ENCODE results near the gene STK32B.
"Not testable (repeated sequence)": the region's sequence is repeated elsewhere in the genome, so short reads cannot be mapped to it uniquely, and the experiment has no call there.

The STK32B gene

DNA sequence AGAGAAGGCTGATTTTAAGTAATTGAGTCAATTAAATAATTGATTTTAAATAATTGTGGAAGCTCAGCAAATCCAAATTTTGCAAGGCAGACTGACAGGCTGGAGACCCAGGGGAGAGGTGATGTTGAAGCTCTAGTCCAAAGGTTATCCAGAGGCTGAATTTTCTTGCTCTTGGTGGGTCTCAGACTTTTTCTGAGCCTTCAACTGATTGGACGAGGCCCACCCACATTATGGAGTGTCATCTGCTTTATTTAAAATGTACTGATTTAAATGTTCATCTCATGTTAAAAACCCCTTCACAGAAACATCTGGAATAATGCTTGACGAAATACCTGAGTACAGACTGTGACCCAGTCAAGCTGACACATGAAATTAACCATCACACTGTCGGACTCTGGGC is 20.4 kb upstream of the STK32B start:
- no peak for DNase-seq

DNA sequence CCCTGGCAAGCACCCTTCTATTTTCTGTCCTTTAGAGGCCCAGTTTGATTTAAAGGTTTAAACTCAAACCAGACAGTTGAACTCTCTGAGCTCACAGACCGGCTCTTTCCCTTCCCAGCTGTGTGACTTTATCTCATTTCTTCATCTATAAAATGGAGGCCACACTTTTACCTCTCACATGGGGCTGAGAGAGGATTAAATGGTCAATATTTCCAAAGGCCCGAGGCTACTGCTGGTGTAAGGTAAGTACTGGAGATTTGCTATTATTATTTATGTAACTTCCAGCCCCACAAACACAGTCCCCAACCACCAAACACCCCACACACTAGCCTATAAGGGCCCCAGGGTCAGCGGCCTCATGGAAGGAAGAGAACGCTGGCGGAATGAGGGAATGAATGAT is 18.5 kb upstream of the STK32B start:
- no peak for DNase-seq

DNA sequence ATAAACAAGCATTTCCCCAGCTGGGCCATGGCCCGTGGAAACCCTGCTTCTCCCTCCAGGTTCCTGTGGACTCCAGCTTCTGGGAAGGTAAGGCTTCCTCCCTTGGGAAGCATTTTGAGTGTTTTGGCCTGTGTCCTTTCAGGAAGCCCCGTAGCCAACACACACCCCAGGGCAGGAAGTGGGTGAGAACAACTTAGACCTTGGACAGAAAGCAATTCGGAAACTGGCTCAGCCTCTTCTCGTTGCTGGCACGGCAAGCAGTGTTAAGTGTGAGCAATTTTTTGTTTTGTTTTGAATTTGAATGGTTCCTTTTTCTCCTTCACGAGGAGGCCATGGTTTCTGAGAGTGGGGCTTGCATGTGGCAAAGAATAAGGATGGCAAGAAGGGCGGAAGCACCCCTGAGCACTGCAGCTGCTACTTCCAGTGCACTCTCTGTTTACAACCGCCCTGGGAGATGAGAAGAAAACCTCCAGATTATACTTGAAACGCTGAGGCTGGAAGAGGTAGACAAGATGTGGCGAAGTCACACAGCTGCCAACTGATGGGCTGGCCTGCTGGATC is 17.9 kb upstream of the STK32B start:
- no peak for DNase-seq

DNA sequence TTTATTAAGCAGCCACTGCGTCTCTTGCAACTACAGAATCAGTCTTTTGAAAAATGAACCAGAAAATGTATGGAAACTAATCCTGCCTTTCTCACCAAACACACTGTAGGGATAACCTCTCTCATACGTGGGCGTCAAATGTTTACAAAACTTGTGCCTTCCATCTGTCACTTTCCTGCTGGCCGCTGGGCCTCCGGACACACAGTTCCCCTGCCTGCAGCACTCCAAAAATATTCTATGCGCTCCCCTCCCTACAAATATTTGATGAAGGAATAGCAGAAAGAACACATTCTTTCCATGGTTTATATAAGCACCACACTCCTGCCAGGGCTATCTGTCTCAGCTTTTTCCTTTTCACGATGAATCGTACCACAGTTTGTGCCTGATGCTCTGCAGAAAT is 17.1 kb upstream of the STK32B start:
- DNase-seq, result no peak

DNA sequence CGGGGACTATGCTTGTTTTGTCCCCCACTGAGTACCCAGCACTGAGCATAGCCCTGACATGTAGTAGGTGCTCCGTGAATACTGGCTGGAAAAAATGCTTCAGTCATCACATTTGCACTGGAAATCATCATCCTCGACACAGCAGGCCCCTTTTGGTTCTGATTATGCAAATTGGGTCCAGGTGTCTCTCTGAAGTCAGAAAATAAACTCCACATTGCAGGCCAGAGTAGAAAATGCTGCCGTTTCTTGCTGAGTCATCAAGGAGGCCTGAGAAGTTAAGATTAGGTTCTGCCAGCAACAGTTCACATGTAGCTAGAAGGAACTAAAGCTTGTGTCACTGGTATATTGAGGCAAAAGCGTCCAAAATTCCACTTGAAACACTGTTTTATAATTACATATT is 15.0 kb upstream of the STK32B start:
- no peak for DNase-seq

DNA sequence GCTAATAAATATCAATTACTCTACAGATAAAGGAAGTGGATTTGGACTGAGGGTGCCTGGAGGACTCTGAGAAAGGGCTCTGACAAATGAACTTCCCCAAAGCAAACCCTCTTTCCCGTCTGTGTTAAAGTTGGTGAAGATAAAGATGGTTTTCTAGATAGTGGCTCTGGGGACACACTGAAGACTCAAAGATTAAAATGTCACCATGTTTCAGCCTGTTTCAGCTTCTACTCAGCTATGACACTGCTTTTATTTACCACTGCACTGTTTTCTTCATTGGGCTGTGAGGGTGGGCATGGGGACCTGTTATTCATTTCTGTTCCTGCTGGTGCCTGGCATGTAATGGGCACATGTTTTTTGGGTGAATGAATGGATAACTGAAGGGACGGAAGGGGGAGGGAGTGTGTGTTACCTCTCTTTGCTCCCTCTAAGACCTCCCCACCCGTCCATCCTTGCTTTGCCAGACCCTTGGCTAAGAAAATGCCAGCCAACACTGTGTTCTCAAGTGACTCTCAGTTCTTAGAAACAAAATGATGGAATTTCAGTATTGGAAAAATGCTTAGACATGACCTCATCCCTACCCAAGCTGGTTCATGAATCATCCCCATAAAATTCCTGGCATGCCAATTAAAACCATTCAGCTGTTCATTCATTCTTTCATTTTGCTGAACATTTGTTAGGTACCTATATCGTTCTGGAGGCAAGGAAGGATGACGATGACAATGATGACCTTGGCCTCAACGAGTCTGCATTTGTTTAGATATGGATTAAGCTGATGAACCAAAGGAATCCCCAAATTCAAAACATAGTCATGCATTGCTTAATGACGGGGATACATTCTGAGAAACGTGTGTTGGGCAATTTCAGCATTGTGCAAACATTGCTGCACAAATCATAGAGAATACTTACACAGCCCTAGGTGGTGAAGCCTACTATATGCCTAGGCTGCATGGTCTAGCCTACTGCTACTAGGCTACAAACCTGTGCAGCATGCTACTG is 13.4 kb upstream of the STK32B start:
- DNase-seq, result no peak

DNA sequence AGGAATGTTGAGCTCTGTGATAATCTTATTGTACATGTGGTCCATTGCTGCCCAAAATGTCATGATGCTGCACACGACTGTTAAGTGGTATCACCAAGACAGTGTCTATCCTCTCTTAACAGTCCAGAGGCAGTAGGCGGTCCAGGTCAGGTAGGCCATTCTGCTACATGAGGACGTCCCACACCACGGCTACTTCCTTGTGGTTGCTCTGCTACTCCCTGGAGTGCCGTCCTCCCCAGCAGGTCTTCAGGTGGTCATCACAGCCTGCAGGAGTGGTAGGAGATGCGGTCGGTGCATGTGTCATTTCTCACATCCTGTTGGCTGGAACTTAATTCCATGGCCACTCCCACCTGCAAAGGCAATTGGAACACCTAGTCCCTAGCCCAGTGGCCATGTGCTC is 11.5 kb upstream of the STK32B start:
- DNase-seq, result no peak

DNA sequence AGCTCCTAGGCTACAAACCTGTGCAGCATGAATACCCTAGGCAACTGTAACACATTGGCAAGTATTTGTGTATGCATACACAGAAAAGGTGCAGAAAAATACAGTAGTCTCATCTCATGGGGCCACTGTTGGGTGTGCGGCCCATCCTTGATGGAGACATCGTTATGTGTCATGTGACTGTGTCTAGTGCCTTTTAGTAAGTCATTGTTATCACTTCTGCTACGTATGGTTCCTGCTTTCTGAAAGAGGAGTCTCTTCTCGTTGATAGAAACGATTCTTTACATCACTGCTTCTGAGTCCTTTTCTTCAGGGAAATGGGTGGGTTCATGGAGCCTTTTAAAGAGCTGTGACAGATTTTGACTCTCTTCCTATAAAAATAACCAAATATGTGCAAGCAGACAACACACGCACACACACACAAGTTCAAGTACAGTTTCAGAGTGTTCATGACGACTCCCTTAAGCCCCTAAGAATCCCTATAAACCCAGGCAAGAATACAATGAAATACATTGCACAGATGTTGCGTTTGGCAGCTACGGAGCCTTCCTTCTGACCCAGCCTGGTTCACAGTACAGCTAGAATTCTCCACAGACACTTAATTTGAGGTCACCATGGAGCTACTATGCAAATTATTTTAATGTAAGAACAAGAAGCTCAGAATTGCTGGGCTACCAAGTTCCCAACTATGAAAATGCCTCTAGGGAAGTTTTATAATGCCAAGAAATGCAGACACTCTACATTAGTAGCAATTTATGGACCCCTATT is 10.2 kb upstream of the STK32B start:
- no peak for DNase-seq

DNA sequence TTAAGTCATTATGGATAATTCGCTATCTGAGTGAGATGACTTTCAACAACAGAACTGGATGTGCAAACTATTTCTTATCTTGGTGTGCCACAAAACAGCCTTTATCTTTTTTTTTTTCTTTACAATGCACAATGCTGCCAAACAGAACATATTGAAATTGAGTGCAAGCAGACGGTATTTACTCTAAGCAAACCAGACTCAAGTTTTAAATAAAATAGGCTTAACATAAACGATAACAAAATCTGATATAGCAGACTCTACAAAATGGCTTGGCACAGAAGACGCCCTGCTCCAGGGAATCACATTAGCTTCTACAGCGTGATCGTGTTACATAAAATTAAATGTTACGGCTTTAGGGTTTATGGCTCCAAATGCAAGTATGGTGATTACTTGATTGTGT is 9.6 kb upstream of the STK32B start:
- DNase-seq, result no peak

DNA sequence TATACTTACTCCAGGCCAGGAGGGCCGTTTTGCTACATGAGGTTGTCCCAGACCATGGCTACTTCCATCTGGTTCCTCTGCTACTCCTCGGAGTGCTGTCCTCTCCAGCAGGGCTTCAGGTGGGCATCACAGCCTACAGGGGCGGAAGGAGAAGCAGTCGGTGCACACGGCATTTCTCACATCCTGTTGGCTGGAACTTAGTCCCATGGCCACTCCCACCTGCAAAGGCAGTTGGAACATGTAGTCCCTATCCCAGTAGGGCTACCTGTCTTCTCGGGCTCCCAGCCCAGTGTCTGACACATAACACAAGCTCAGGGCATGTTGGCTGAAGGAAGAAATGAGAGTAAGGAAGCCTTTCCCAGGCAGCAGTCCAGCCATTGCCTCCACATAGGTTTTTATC is 7.7 kb upstream of the STK32B start:
- no peak for DNase-seq

DNA sequence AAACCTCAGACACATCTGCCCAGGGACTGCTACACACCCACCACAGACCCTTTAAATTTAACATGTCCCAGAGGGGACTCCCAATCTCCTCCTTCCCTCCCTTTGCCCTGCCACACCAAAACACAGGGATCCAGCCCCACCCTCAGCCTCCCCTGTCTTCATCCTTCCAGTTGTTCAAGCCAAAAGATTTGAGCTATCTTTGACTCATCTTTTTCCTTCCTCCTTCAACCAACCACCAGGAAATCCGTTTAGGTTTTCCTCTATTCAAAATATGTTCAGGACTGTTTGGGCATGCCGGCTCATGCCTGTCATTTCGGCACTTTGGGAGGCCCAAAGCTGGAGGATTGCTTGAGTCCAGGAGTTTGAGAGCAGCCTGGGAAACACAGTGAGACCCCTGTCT is 6.9 kb upstream of the STK32B start:
- no peak for DNase-seq

DNA sequence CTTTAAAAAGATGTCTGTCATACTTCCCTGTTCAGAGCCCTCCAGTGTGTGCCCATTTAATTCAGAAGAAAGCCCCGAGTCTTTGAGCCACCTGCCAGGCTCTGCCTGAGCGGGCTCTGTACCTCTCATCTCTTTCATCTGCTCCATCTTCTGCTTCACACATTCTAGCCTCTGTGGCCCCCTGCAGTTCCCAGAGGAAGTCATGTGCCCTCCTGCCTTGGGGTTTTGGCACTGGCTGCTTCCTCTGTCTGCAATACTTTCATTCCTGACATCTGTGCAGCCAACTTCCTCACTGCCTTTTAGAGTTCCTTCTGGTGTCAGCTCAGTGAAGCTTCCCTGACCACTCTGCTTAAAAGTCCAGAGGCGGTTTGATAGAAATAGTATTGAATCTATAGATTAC is 6.2 kb upstream of the STK32B start:
- DNase-seq, result no peak

DNA sequence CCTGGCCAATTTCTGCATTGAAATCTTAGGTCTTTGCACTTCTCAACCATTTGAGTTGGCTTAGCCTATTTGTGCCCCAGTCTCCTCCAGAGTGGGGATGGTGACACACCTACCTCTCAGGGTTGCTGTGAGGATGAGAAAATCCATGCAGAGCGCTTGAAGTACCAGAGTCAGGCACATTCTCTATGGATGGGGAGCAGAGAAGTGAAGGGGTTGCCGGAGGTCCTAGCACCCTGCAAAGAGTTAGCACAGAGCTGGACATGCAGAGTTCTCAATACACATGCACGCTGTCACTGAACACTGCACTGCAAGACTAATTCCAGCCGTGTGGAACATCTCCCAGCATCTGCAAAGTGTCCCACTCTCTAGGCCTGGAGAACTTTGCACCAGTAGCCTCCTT is 2.6 kb upstream of the STK32B start:
- no peak for DNase-seq

DNA sequence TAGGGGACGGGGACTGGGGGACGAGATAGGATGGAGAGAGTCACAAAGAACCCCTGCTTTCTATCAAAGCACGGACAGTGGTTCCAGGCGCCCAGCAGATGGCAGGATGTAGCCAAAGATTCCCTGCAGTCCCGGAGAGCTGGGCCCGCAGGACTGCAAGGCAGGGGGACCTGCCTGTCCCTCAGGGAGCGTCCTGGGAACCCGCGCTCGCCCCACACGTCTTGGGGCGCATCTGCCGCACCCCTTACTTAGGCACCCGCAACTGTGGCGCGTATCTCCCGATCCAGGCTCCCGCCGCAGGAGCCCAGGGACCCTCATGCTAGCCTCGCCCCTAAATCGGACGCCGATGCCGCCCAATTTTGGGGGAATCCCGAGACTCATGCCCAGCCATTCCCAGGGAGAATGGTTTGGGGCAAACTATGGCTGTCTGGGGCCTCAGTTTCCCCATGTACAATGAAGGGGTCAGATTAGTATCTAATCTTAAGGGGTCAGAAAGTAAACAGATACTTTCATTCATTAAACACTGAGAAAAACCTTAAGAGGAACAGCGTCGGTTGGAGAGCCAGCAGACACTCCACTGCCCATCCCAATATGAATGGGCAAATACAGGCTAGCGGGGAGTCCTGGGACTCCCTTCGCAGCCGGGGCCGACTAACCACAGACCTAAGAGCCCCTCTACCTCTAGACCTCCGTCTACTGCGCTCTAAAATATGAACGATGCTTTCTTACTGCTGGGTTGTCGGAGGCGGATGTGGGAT is 581 bp upstream of the STK32B start:
- peak; percentile 32 for DNase-seq

DNA sequence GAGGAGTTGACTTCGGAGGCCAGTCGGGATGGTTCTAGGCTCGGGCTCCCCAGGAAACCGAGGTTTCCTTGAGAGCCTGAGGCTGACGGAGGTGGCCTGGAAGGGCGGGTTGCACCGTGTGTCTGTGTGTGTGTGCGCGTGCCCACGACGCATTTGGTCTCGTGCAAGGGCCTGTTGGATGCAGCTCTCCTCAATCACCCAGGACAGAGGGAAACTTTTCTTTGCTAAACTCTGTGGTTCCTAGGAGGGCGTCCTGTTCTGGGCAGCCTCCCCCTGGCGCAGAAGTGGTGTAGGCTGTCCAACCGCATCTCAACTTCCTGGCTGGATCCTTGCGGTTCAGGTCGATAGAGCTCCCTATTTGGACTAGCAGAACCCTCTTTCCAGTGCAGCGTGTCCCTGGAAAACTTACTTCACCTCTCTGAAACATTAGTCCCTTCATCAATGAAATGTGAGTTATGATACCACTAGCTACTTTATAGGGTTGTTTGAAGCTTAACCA is 973 bp downstream of the STK32B start:
- DNase-seq, result no peak

DNA sequence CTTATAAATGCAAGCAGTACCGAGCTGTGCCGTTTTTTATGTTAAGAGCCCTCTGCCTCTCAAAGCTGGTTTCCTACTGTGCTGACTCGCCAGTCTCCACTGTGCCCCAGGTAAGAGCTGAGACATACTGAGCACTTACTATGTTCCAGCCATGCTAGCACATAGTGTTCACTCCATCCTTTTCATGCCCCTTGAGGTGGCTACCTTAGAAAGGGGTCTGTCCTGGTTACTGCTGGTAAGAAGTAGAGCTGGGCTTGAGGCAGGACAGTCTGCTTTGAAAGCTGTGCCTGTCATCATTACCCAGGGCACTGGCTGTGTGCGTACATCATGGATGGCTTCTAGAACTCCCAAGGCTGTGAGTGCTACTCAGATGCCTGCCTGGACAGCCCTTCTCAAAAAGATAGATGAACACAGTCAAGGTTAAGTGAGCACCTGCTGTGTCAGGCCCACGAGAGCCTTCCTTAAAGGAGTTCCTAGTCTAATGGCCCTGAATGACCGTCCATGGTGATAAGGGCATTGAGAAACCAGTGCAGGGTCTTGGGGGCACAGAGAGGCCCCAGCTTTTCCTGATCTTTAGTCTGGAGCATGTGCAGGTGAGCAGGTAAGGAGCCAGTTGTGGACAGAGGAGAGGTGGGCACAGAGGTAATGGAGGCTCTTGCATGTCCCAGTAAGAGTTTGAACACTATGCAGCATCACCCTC is 1.6 kb downstream of the STK32B start:
- no peak for DNase-seq

DNA sequence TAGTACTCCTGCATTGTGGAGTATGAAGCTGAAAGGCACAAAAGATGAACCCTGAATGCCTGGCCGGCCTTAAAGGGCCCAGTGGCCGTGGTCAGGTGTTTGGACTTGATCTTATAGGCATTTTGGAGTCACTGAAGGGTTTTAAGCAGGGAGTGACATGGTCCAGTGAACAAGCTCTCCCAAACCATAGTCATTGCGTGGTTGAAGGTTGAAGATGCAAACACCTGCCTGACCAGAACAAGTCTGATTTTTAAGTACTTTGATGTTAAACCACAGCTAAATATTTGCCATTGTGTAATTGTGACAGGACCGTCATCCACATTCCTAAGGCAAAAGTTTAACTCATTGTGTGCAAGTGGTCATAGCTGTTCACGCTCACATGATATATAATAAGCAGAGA is 3.3 kb downstream of the STK32B start:
- no peak for DNase-seq

DNA sequence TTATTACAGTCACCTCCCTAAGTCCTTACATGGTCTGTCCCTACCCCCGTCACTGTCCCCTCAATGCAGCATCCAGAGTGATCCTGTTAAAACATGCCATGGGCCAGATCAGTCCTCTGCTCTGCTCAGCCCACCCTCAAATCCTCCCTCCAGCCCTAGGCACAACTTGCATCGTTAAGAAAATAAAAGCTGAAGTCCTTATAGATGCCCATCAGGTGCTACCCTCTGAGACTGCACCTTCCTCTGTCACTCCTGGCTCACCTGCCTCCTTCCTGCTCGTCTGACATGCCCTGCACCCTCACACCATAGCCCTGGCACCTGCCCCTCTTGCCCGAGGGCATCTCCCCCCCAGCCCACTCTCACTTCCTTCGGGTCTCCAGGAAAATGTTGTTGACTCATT is 4.1 kb downstream of the STK32B start:
- no peak for DNase-seq

DNA sequence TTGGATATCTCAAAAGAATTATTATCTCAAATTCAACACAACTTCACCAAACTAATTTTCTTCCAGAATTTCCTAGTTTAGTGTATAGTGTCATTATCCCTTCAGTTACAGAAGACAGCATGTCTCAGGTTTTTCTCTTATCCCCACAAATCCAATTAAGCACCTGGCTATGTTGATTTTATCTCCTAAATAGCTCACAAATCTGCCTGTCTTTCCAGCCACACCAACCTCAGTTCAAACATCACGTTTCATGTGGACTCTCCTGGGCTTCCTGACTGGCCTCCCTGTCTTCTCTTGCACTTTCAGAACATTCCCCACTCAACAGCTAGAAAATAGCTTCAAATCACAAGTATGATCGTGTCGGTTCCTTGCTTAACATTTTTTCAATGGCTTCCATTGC is 14.8 kb downstream of the STK32B start:
- DNase-seq, result no peak

DNA sequence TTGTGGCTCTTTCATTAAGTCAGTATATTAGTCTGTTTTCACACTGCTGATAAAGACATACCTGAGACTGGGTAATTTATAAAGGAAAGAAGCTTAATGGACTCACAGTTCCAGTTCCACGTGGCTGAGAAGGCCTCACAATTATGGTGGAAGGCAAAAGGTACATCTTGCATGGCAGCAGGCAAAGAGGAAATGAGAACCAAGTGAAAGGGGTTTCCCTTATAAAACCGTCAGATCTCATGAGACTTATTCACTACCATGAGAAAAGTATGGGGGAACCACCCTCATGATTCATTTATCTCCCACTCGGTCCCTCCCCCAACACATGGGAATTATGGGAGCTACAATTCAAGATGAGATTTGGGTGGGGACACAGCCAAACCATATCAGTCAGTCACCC is 15.7 kb downstream of the STK32B start:
- DNase-seq, result not testable (repeated sequence)

DNA sequence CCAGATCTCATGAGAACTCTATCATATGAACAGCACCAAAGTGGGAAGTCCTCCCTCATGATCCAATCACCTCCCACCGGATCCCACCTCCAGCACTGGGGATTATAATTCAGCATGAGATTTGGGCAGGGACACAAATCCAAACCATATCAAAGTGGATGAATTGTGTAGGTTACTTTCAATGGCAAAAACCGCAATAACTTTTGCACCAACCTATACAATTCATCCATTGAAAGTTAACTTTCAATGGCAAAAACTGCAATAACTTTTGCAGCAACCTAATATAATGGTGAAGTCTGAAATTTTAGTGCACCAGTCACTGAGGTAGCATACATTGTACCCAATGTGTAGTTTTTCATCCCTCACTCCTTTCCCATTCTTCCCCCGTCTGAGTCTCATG is 16.6 kb downstream of the STK32B start:
- no peak for DNase-seq

DNA sequence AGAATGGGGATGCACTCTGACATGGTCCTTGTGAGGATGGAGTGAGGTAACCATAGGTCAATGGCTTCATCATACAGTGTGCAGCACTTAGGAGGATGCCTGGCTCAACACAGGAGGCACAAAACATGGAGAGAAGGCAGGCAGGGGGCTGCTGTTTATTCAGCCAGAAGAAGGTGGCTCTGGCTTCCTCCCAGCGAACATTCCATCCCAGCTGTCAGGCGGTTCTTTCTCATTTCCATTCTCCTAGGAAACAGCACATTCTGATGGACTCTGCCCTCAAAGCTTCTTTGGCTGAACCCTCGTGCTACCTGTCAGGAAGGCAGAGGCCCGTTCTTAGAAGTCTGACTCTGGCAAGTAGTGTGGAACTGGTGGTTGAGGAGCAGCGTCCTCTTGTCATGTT is 18.6 kb downstream of the STK32B start:
- no peak for DNase-seq

All from CD4-positive, alpha-beta T cell treated with Interleukin-6 for 4 hours (primary cell).